Left ventricle myocardium inferior (tissue), 1 donor: ENCODE measurements around the gene ANKRD39. TPM values are rescaled to one million over a fixed set of nuclear protein-coding genes. Genes with fewer than 3 reads are reported as not detected.
"Not testable (repeated sequence)": the region's sequence is repeated elsewhere in the genome, so short reads cannot be mapped to it uniquely, and the experiment has no call there.

ENCODE experiments used
- DNase-seq: peaks from one replicate; pipeline ENCODE4 v3.0.0-alpha.2; 2020
- H3K27ac ChIP-seq: fragments of 200-600 bp; replicated peaks from 2 replicates; pipeline ENCODE4 v1.8.0; 2021
- H3K27me3 ChIP-seq: fragments of 200-600 bp; 2 replicates; pipeline ENCODE4 v1.8.0; 2021; ENCODE audit warnings: low read depth
- H3K36me3 ChIP-seq: fragments of 200-600 bp; 2 replicates; pipeline ENCODE4 v1.8.0; 2021
- H3K4me1 ChIP-seq: fragments of 200-600 bp; 2 replicates; pipeline ENCODE4 v1.8.0; 2021
- H3K4me3 ChIP-seq: fragments of 200-600 bp; 2 replicates; pipeline ENCODE4 v1.8.0; 2021; ENCODE audit warnings: mild to moderate bottlenecking, moderate library complexity
- H3K9me3 ChIP-seq: fragments of 200-600 bp; replicated peaks from 2 replicates; pipeline ENCODE4 v1.8.0; 2021
- intact Hi-C: fragments of 100-400 bp; cut with micrococcal nuclease; formaldehyde crosslinking; loops from one replicate; pipeline ENCODE4 v1.11.0; 2022
- total RNA-seq: library from RNA; stranded (reverse); fragmentation: NEBNext Ultra II Directional; extraction: Animal tissue kit (Norgen Biotek cat#: 25700); gene quantifications from one replicate; pipeline ENCODE4 v1.2.1, GENCODE V29; 2021
- TF ChIP-seq, protein P1 (sequence below): fragments of 200-600 bp; IDR thresholded peaks from 2 replicates; pipeline ENCODE4 v1.8.0; 2021; ENCODE audit warnings: antibody characterized with exemption, mild to moderate bottlenecking, borderline replicate concordance
- donor health status: DM: no; HTN: yes; CAD: no; lungs with severe emphysema.

Gene ANKRD39
- total RNA-seq, 1 donor from 2014 or later = 14.3 TPM

- peaks cover 32% of the 10 kb centered on the region for H3K36me3 ChIP-seq
- H3K4me3 ChIP-seq = no peak overlapping the region
- DNase-seq = no peak
- no peaks in the 10 kb centered on the region for H3K27me3 ChIP-seq
- peaks cover 37% of the 10 kb centered on the region for H3K4me1 ChIP-seq
- no peak overlapping the region for H3K27ac ChIP-seq
- H3K9me3 ChIP-seq = no peaks in the 10 kb centered on the region
- TF ChIP-seq, protein P1, sequence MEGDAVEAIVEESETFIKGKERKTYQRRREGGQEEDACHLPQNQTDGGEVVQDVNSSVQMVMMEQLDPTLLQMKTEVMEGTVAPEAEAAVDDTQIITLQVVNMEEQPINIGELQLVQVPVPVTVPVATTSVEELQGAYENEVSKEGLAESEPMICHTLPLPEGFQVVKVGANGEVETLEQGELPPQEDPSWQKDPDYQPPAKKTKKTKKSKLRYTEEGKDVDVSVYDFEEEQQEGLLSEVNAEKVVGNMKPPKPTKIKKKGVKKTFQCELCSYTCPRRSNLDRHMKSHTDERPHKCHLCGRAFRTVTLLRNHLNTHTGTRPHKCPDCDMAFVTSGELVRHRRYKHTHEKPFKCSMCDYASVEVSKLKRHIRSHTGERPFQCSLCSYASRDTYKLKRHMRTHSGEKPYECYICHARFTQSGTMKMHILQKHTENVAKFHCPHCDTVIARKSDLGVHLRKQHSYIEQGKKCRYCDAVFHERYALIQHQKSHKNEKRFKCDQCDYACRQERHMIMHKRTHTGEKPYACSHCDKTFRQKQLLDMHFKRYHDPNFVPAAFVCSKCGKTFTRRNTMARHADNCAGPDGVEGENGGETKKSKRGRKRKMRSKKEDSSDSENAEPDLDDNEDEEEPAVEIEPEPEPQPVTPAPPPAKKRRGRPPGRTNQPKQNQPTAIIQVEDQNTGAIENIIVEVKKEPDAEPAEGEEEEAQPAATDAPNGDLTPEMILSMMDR = no peak
- intact Hi-C loops = no loop called here
Observed at GRCh38 chr2:96806468-96807126, 51.2 kb downstream of the ANKRD39 start.

DNA sequence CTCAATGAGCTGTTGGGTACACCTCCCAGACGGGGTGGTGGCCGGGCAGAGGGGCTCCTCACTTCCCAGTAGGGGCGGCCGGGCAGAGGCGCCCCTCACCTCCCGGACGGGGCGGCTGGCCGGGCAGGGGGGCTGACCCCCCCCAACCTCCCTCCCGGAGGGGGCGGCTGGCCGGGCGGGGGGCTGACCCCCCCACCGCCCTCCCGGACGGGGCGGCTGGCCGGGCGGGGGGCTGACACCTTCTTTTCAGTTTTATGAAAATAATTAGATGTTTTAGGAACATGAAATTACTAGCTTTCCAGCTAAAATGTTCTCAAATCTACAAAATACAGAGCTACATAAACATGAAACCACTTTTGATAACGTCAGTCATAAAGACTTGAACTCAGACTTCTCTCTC lies 51.9 kb downstream of the ANKRD39 start:
- H3K27me3 ChIP-seq, H3K4me3 ChIP-seq, H3K9me3 ChIP-seq, H3K27ac ChIP-seq, DNase-seq, intact Hi-C loops: not testable (repeated sequence)
- Histone ChIP-seq H3K4me1 (peaks cover 32% of the 10 kb centered on the region), H3K36me3 (peaks cover 32% of the 10 kb centered on the region)

DNA sequence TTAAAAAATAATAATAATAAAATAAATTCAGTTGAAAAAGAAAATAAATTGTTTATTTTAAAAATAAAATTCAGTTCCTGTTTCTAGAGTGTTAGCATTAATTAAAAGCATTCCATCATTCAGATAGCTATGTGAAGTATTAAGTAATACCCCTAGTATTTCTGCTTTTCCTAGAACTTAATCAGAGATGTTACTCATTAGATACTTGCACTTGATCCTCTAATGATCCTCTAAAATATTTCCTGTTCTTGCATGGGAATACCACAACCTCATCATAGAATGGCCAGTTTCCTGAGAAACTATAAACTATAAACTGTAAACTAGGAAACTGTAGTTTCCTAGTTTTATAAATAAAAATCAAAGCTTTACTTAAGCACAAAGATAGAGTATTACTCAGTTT lies 52.8 kb downstream of the ANKRD39 start:
- Histone ChIP-seq H3K36me3 (peaks cover 37% of the 10 kb centered on the region), H3K4me1 (peaks cover 28% of the 10 kb centered on the region), H3K27ac (no peak overlapping the region), H3K9me3 (no peaks in the 10 kb centered on the region), H3K27me3 (no peaks in the 10 kb centered on the region), H3K4me3 (no peak overlapping the region)
- no peak for DNase-seq
- intact Hi-C loops = no loop called here
- TF ChIP-seq, protein P1 = no peak

DNA sequence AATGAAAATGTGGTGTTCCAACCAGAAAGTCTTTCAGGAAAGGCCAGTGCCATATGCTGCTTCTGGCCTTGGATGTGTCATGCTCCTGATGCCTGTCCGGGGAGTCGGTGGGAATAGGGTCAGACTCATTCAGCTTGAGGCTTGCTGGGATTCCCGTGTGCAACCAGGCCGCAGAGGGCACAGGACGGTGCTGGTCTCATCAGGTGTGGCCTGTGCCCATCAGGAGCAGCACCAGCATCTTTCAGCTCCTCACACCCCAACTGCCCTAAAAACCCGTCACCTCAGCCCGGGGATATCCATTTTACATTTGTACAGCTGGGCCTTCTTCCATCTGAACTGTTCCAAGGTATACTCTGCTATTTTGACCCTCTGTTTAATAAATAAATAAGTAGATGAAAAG lies 55.1 kb downstream of the ANKRD39 start:
- no peak for DNase-seq
- H3K4me1 ChIP-seq = peaks cover 7% of the 10 kb centered on the region
- intact Hi-C loops = no loop called here
- TF ChIP-seq, protein P1 = no peak
- H3K27me3 ChIP-seq = no peaks in the 10 kb centered on the region
- H3K36me3 ChIP-seq = peaks cover 48% of the 10 kb centered on the region
- H3K9me3 ChIP-seq = no peaks in the 10 kb centered on the region
- H3K27ac ChIP-seq = no peak overlapping the region
- no peak overlapping the region for H3K4me3 ChIP-seq

DNA sequence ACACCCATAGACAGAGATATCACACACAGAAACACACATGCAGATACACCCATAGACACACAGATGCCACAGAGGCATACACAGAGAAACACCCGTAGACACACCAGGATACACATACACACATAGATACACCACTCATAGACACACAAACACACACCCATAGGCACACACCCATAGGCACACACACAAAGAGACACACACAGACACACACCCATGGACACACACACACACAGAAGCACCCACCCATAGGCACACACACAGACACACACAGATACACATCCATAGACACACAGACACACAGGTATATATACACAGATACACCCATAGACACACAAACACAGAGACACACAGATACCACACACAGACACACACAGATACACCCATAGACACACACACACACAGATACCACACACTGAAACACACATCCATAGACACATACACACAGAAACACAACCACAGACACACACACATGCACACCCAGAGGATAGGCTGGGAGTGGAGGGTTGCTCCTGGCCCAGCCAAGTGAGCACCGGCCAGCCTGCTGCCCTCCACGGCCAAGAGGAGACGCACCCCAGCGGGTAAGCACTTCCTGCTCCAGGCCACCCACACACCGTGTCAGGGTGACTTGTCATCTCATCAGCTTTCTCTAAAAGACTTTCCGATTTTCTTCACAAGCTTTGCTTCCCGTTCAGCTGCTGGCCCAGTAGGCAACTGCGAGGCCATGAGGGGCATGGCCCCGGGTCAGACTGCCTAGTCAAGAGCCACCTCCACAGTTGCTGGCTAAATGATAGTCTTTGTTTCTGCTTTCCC lies 55.8 kb downstream of the ANKRD39 start:
- Histone ChIP-seq H3K4me3 (no peak overlapping the region), H3K27ac (no peak overlapping the region), H3K4me1 (peaks cover 7% of the 10 kb centered on the region), H3K27me3 (no peaks in the 10 kb centered on the region), H3K36me3 (peaks cover 55% of the 10 kb centered on the region), H3K9me3 (no peaks in the 10 kb centered on the region)
- TF ChIP-seq, protein P1 = no peak
- no peak for DNase-seq
- intact Hi-C loops = no loop called here
